H9 (cell line): ENCODE results near the gene CD300C. TPM values are rescaled to one million over a fixed set of nuclear protein-coding genes. Genes with fewer than 3 reads are reported as not detected.
"Not testable (repeated sequence)": the region's sequence is repeated elsewhere in the genome, so short reads cannot be mapped to it uniquely, and the experiment has no call there.

Source experiments
- DNase-seq: peaks from one replicate; pipeline ENCODE4 v3.0.0-alpha.2; 2017
- H2AFZ ChIP-seq: one replicate; pipeline ENCODE4 v1.6.1; 2013; ENCODE audit warnings: mild to moderate bottlenecking, low read length, control low read depth, moderate library complexity
- H2AK5ac ChIP-seq: 2 replicates; pipeline ENCODE4 v1.6.1; 2013; ENCODE audit warnings: low read length, control low read depth, mixed read lengths; ENCODE audit not compliant: insufficient read length
- H2BK120ac ChIP-seq: one replicate; pipeline ENCODE4 v1.6.1; 2013; ENCODE audit warnings: low read depth, mild to moderate bottlenecking, low read length, control low read depth, inconsistent platforms; ENCODE audit not compliant: poor library complexity, severe bottlenecking
- H2BK12ac ChIP-seq: 2 replicates; pipeline ENCODE4 v1.6.1; 2013; ENCODE audit warnings: low read length, control low read depth, mixed read lengths, low read depth; ENCODE audit not compliant: insufficient read length
- H2BK15ac ChIP-seq: 2 replicates; pipeline ENCODE4 v1.6.1; 2013; ENCODE audit warnings: low read depth, low read length, control low read depth
- H2BK20ac ChIP-seq: one replicate; pipeline ENCODE4 v1.6.1; 2013; ENCODE audit warnings: low read depth, mild to moderate bottlenecking, low read length, control low read depth, inconsistent platforms; ENCODE audit not compliant: poor library complexity, severe bottlenecking
- H2BK5ac ChIP-seq: 2 replicates; pipeline ENCODE4 v1.6.1; 2013; ENCODE audit warnings: low read length, control low read depth, mixed read lengths; ENCODE audit not compliant: insufficient read length
- H3K14ac ChIP-seq: 2 replicates; pipeline ENCODE4 v1.6.1; 2013; ENCODE audit warnings: low read length, control low read depth; ENCODE audit not compliant: insufficient read depth
- H3K18ac ChIP-seq: 2 replicates; pipeline ENCODE4 v1.6.1; 2013; ENCODE audit warnings: low read depth, mild to moderate bottlenecking, mixed read lengths, low read length, control low read depth; ENCODE audit not compliant: insufficient read length
- H3K23ac ChIP-seq: 2 replicates; pipeline ENCODE4 v1.6.1; 2013; ENCODE audit warnings: low read length, control low read depth, mixed read lengths, low read depth; ENCODE audit not compliant: insufficient read length
- H3K23me2 ChIP-seq: 2 replicates; pipeline ENCODE4 v1.6.1; 2013; ENCODE audit warnings: low read depth, mild to moderate bottlenecking, mixed read lengths, low read length, control low read depth; ENCODE audit not compliant: insufficient read length, poor library complexity, severe bottlenecking
- H3K27ac ChIP-seq: 2 replicates; pipeline ENCODE4 v1.5.1; 2013; ENCODE audit warnings: low read length, control low read depth, mixed read lengths, low read depth; ENCODE audit not compliant: insufficient read length
- H3K27me3 ChIP-seq: 2 replicates; pipeline ENCODE4 v1.6.1; 2013; ENCODE audit warnings: low read length, control low read depth, inconsistent platforms; ENCODE audit not compliant: insufficient read depth
- H3K4ac ChIP-seq: 2 replicates; pipeline ENCODE4 v1.6.1; 2013; ENCODE audit warnings: low read depth, mild to moderate bottlenecking, control low read depth, inconsistent platforms, low read length, moderate library complexity
- H3K4me1 ChIP-seq: 2 replicates; pipeline ENCODE4 v1.6.1; 2013; ENCODE audit warnings: low read length, control low read depth, inconsistent platforms; ENCODE audit not compliant: insufficient read depth
- H3K4me2 ChIP-seq: 2 replicates; pipeline ENCODE4 v1.6.1; 2013; ENCODE audit warnings: low read length, control low read depth, mixed read lengths; ENCODE audit not compliant: insufficient read length, insufficient read depth
- H3K56ac ChIP-seq: 2 replicates; pipeline ENCODE4 v1.6.1; 2013; ENCODE audit warnings: low read depth, mild to moderate bottlenecking, mixed read lengths, low read length, control low read depth; ENCODE audit not compliant: insufficient read length
- H3K79me1 ChIP-seq: 2 replicates; pipeline ENCODE4 v1.6.1; 2013; ENCODE audit warnings: low read depth, mild to moderate bottlenecking, moderate library complexity, low read length, control low read depth, inconsistent platforms; ENCODE audit not compliant: insufficient read depth, poor library complexity, severe bottlenecking
- H3K79me2 ChIP-seq: 2 replicates; pipeline ENCODE4 v1.6.1; 2013; ENCODE audit warnings: low read length, control low read depth, inconsistent platforms; ENCODE audit not compliant: insufficient read depth
- H3K9ac ChIP-seq: 2 replicates; pipeline ENCODE4 v1.6.1; 2013; ENCODE audit warnings: low read length, control low read depth, mixed read lengths; ENCODE audit not compliant: insufficient read length; ENCODE audit errors: extremely low read depth
- H3K9me3 ChIP-seq: one replicate; pipeline ENCODE4 v1.6.1; 2013; ENCODE audit warnings: low read depth, low read length, inconsistent platforms; ENCODE audit not compliant: control insufficient read depth
- H3T11ph ChIP-seq: one replicate; pipeline ENCODE4 v1.6.1; 2013; ENCODE audit warnings: mild to moderate bottlenecking, low read length, control low read depth, inconsistent platforms
- H4K20me1 ChIP-seq: one replicate; pipeline ENCODE4 v1.6.1; 2013; ENCODE audit not compliant: control insufficient read depth, insufficient read length, insufficient read depth
- H4K5ac ChIP-seq: 2 replicates; pipeline ENCODE4 v1.6.1; 2013; ENCODE audit warnings: low read depth, mild to moderate bottlenecking, mixed read lengths, low read length, control low read depth; ENCODE audit not compliant: insufficient read length
- H4K8ac ChIP-seq: replicated peaks from 2 replicates; pipeline ENCODE4 v1.6.1; 2013; ENCODE audit warnings: low read length, control low read depth, mixed read lengths, low read depth; ENCODE audit not compliant: insufficient read length
- H4K91ac ChIP-seq: 2 replicates; pipeline ENCODE4 v1.6.1; 2013; ENCODE audit warnings: low read depth, mild to moderate bottlenecking, moderate library complexity, mixed read lengths, low read length, control low read depth; ENCODE audit not compliant: insufficient read length
- H3K27ac Mint-ChIP-seq, 3 experiments: 2 replicates in 2 of 3; 3 replicates in 1 of 3; pipeline ENCODE4 v1.8.0; 2020 to 2021; ENCODE audit warnings: mixed read lengths in 3 of 3, mild to moderate bottlenecking in 1 of 3, moderate library complexity in 1 of 3
- H3K27me3 Mint-ChIP-seq: 2 replicates; pipeline ENCODE4 v1.8.0; 2021; ENCODE audit warnings: low read depth, mild to moderate bottlenecking, moderate library complexity, mixed read lengths
- H3K36me3 Mint-ChIP-seq, 3 experiments: 2 replicates in 2 of 3; 3 replicates in 1 of 3; pipeline ENCODE4 v1.8.0; 2020 to 2021; ENCODE audit warnings: low read depth in 3 of 3, mixed read lengths in 3 of 3; ENCODE audit not compliant: insufficient read depth in 1 of 3
- H3K4me1 Mint-ChIP-seq, 2 experiments: 2 replicates each; pipeline ENCODE4 v1.8.0; 2020; ENCODE audit warnings: mixed read lengths in 2 of 2
- H3K4me3 Mint-ChIP-seq, 2 experiments: 2 replicates in 1 of 2; 3 replicates in 1 of 2; pipeline ENCODE4 v1.8.0; 2020 to 2021; ENCODE audit warnings: mild to moderate bottlenecking in 2 of 2, mixed read lengths in 2 of 2, moderate library complexity in 1 of 2
- H3K9me3 Mint-ChIP-seq, 2 experiments: 2 replicates in 1 of 2; 3 replicates in 1 of 2; pipeline ENCODE4 v1.8.0; 2020; ENCODE audit warnings: mild to moderate bottlenecking in 2 of 2, mixed read lengths in 2 of 2, moderate library complexity in 1 of 2
- WGBS: extraction: QIAGEN DNeasy Blood & Tissue Kit; methylation state at CpG from one replicate; pipeline ENCODE4 v1.1.7; 2013; ENCODE audit warnings: missing lambda C conversion rate, low lambda C conversion rate, mixed read lengths; ENCODE audit not compliant: insufficient read length; ENCODE audit errors: extremely low coverage; 5-methylcytosine and 5-hydroxymethylcytosine counted together
- total RNA-seq: library from RNA; stranded (reverse); gene quantifications from 2 replicates; pipeline ENCODE4 v1.2.1, GENCODE V29; 2021
- TF ChIP-seq, protein P1 (sequence below): fragments of 200-600 bp; sonication (generic); conservative IDR thresholded peaks from 3 replicates; pipeline ENCODE4 v1.8.0; 2021; ENCODE audit warnings: antibody characterized with exemption, mild to moderate bottlenecking

CD300C gene
- total RNA-seq, 1 experiment from 2014 or later: not detected

DNA sequence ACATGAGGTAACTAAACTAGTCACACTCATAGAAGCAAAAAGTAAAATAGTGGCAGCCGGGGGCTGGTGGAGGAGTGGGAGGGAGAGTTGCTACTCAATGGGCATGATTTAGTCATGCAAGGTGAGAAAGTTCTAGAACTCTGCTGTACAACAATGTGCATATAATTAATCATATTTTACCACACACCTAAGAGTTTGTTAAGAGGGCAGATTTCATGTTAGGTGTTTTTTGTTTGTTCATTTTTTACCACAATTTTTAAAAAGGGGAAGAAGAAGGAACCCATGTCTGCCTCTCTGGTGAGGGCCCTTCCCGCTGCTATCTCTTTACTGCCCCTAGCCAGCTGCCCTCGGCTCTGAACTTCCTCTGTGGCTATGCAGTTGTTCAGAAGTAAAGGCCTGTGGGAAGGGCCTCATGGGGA, 25.9 kb downstream of the CD300C start:
- Histone ChIP-seq H2BK15ac (no peak overlapping the region), H3K4me1 (no peaks in the 10 kb centered on the region), H2BK5ac (no peak overlapping the region), H3K4me2 (no peak overlapping the region), H3K18ac (no peak overlapping the region), H2AFZ (no peak overlapping the region), H3K14ac (no peak overlapping the region), H3K79me2 (no peaks in the 10 kb centered on the region), H3K27me3 (0 out of 2 replicates have a peak, but pooled peaks cover 1% of the 10 kb centered on the region), H3K79me1 (no peaks in the 10 kb centered on the region), H3K27ac (no peak overlapping the region), H2AK5ac (no peak overlapping the region), H3K56ac (no peak overlapping the region), H3K9ac (no peak overlapping the region), H3T11ph (no peak overlapping the region), H4K5ac (no peak overlapping the region), H4K20me1 (no peaks in the 10 kb centered on the region), H2BK120ac (no peak overlapping the region), H4K91ac (no peak overlapping the region), H3K9me3 (no peaks in the 10 kb centered on the region), H3K23ac (no peak overlapping the region), H3K23me2 (no peaks in the 10 kb centered on the region), H3K4ac (no peak overlapping the region), H4K8ac (no peak overlapping the region), H2BK20ac (no peak overlapping the region), H2BK12ac (no peak overlapping the region)
- H3K27me3 Mint-ChIP-seq: peaks cover 58% of the 10 kb centered on the region
- H3K27ac Mint-ChIP-seq: no peak overlapping the region
- no CpG with 5 or more reads among the region's 3 CpGs for WGBS
- H3K4me1 Mint-ChIP-seq: no peaks in the 10 kb centered on the region
- H3K36me3 Mint-ChIP-seq: no peaks in the 10 kb centered on the region; a peak in 1 of 7 replicates
- TF ChIP-seq, protein P1, sequence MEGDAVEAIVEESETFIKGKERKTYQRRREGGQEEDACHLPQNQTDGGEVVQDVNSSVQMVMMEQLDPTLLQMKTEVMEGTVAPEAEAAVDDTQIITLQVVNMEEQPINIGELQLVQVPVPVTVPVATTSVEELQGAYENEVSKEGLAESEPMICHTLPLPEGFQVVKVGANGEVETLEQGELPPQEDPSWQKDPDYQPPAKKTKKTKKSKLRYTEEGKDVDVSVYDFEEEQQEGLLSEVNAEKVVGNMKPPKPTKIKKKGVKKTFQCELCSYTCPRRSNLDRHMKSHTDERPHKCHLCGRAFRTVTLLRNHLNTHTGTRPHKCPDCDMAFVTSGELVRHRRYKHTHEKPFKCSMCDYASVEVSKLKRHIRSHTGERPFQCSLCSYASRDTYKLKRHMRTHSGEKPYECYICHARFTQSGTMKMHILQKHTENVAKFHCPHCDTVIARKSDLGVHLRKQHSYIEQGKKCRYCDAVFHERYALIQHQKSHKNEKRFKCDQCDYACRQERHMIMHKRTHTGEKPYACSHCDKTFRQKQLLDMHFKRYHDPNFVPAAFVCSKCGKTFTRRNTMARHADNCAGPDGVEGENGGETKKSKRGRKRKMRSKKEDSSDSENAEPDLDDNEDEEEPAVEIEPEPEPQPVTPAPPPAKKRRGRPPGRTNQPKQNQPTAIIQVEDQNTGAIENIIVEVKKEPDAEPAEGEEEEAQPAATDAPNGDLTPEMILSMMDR: no peak
- H3K9me3 Mint-ChIP-seq: peaks cover 20 to 24% of the 10 kb centered on the region in 2 experiments
- no peak for DNase-seq
- H3K4me3 Mint-ChIP-seq: no peak overlapping the region

DNA sequence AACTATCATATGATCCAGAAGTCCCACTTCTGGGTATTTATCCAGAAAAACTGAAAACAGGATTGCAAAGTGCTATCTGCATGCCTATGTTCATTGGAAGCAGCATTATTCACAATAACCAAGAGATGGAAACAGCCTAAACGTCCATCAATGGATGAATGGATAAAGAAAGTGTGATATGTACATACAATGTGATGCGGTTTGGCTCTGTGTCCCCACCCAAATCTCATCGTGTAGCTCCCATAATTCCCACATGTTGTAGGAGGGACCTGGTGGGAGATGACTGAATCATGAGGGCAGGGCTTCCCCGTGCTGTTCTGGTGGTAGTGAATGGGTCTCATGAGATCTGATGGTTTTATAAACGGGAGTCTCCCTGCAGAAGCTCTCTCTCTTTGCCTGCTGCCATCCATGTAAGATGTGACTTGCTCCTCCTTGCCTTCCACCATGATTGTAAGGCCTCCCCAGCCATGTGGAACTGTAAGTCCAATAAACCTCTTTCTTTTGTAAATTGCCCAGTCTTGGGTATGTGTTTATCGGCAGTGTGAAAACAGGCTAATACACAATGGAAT, 27.4 kb downstream of the CD300C start:
- H3K4me1 ChIP-seq, H3K79me2 ChIP-seq, H2BK12ac ChIP-seq, H2BK120ac ChIP-seq, H2AK5ac ChIP-seq, H2AFZ ChIP-seq, H3K23ac ChIP-seq, H4K5ac ChIP-seq, H3K27ac ChIP-seq, H3K4me3 Mint-ChIP-seq, H3K14ac ChIP-seq, H2BK20ac ChIP-seq, H2BK15ac ChIP-seq, H4K91ac ChIP-seq, DNase-seq, H3K56ac ChIP-seq, H3K9ac ChIP-seq, H3K79me1 ChIP-seq, H4K20me1 ChIP-seq, H3K18ac ChIP-seq, H3K9me3 ChIP-seq, H3T11ph ChIP-seq, H4K8ac ChIP-seq, H2BK5ac ChIP-seq, H3K27me3 ChIP-seq, H3K4me1 Mint-ChIP-seq, H3K4ac ChIP-seq, H3K4me2 ChIP-seq, H3K23me2 ChIP-seq, H3K27ac Mint-ChIP-seq: not testable (repeated sequence)
- Mint-ChIP-seq H3K27me3 (peaks cover 56% of the 10 kb centered on the region), H3K9me3 (peaks cover 29 to 37% of the 10 kb centered on the region in 2 experiments), H3K36me3 (peaks cover 11 to 12% (median 12%) of the 10 kb centered on the region in 3 experiments)
- WGBS: no CpG with 5 or more reads among the region's 6 CpGs
